ENCODE measurements around the gene FAAH2. TPM values are rescaled to one million over a fixed set of nuclear protein-coding genes. Genes with fewer than 3 reads are reported as not detected.
"Not testable (repeated sequence)": the region's sequence is repeated elsewhere in the genome, so short reads cannot be mapped to it uniquely, and the experiment has no call there.

Gene FAAH2
- total and polyA plus RNA-seq, 3 donors from 2014 or later: 0.51 to 5.1 (median 1.7) TPM

DNA sequence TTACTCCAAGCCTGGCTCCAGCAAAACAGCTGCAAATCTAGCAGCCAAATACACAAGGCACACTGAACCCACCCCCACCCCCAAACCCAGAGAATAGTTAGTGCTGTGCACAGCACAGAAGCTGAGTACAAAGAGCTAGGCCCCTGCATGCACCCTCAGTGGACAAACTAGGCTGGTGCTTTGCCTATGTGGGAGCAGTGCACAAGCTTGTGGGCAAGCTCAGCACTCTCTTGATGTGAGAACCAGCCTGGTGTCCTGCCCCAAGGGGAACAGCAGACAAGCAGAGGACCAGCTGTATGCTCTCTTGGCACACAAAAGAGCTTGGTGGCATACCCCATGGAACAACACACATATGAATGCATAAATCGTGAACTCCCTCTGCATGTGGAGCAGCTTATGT, 81.7 kb downstream of the FAAH2 start:
- Histone ChIP-seq H3K4me1 (no peaks in the 10 kb centered on the region), H3K4me3 (no peak overlapping the region), H3K27ac (no peak overlapping the region), H3K36me3 (ENCODE audit: low read depth, missing control alignments) (no peaks in the 10 kb centered on the region), H3K9me3 (no peaks in the 10 kb centered on the region), H3K27me3 (no peaks in the 10 kb centered on the region)
- no peak for TF ChIP-seq POLR2A (IDR thresholded peaks at IDR 0.05)
- TF ChIP-seq, protein P1, sequence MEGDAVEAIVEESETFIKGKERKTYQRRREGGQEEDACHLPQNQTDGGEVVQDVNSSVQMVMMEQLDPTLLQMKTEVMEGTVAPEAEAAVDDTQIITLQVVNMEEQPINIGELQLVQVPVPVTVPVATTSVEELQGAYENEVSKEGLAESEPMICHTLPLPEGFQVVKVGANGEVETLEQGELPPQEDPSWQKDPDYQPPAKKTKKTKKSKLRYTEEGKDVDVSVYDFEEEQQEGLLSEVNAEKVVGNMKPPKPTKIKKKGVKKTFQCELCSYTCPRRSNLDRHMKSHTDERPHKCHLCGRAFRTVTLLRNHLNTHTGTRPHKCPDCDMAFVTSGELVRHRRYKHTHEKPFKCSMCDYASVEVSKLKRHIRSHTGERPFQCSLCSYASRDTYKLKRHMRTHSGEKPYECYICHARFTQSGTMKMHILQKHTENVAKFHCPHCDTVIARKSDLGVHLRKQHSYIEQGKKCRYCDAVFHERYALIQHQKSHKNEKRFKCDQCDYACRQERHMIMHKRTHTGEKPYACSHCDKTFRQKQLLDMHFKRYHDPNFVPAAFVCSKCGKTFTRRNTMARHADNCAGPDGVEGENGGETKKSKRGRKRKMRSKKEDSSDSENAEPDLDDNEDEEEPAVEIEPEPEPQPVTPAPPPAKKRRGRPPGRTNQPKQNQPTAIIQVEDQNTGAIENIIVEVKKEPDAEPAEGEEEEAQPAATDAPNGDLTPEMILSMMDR (IDR thresholded peaks at IDR 0.05): no peak
- intact Hi-C loops (cut with DNase I; ENCODE audit: low total_unique reads): no loop called here
- 100% methylated on average over 1 of the region's 1 CpG; no CpG with 5 or more reads in 1 of the 2 donors for WGBS, 2 donors
- no peak for DNase-seq

DNA sequence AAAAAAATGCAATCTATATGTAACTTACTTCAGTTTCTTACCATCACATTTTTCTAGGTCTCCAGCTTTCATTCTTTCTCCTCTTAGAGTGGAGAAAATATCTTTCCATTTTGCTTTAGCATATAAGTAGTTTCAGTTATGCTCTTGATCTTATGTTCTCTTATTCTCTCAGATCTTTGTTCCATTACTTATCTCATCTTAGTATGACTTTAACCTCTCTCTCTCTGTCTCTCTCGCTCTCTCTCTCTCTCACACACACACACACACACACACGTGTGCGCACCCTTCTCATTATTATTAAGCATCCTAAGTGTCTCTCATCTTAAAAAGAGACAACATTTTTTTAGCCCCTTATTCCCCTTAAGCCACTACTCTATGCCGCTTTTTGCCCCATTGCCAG, 92.8 kb downstream of the FAAH2 start:
- no peak for DNase-seq
- no peak overlapping the region for H3K4me3 ChIP-seq
- no peaks in the 10 kb centered on the region for H3K36me3 ChIP-seq (ENCODE audit: low read depth, missing control alignments)
- no peak for TF ChIP-seq POLR2A (IDR thresholded peaks at IDR 0.05)
- TF ChIP-seq, protein P1 (IDR thresholded peaks at IDR 0.05): no peak
- H3K27me3 ChIP-seq: no peaks in the 10 kb centered on the region
- intact Hi-C loops (cut with DNase I; ENCODE audit: low total_unique reads): no loop called here
- H3K9me3 ChIP-seq: no peaks in the 10 kb centered on the region
- H3K27ac ChIP-seq: no peak overlapping the region
- WGBS, 2 donors: 65 to 67% methylated on average over 4 of the region's 4 CpGs
- no peaks in the 10 kb centered on the region for H3K4me1 ChIP-seq

- no peaks in the 10 kb centered on the region for H3K4me1 ChIP-seq
- DNase-seq: no peak
- TF ChIP-seq POLR2A (IDR thresholded peaks at IDR 0.05): no peak
- TF ChIP-seq, protein P1 (IDR thresholded peaks at IDR 0.05): no peak
- no peaks in the 10 kb centered on the region for H3K27me3 ChIP-seq
- no peaks in the 10 kb centered on the region for H3K9me3 ChIP-seq
- intact Hi-C loops (cut with DNase I; ENCODE audit: low total_unique reads): no loop called here
- 83 to 85% methylated on average over 3 of the region's 3 CpGs for WGBS, 2 donors
- H3K4me3 ChIP-seq: no peak overlapping the region
- H3K36me3 ChIP-seq (ENCODE audit: low read depth, missing control alignments): no peaks in the 10 kb centered on the region
- no peak overlapping the region for H3K27ac ChIP-seq
These were observed 93.7 kb downstream of the FAAH2 start for GRCh38 chrX:57380026-57380796.

DNA sequence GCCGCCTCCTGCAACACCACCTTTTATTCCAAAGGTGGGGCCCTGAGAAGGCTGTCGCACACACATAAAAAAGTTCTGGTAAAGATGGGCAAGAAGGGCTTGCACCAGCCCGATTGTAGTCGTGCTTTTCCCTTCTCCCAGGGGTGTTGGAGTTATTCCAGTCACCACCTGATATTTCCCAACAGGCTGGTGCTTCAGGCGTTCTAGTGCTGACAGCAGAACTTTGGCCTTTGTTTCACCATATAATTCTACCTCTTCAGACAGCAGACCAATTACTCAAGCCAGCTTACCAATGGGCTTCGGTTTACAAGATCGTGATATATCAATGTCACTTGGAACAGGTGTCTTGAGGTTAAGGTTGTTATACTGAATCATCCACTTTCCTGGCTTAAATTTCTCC, 107.7 kb downstream of the FAAH2 start:
- H3K27me3 ChIP-seq; intact Hi-C loops (cut with DNase I; ENCODE audit: low total_unique reads); H3K27ac ChIP-seq; H3K4me1 ChIP-seq; DNase-seq; H3K36me3 ChIP-seq (ENCODE audit: low read depth, missing control alignments); H3K9me3 ChIP-seq; H3K4me3 ChIP-seq: not testable (repeated sequence)
- WGBS, 2 donors: 72 to 74% methylated on average over 6 to 7 of the region's 7 CpGs

GRCh38 chrX:57403191-57403590, 116.7 kb downstream of the FAAH2 start:
- H3K36me3 ChIP-seq (ENCODE audit: low read depth, missing control alignments); H3K4me1 ChIP-seq; H3K27me3 ChIP-seq; intact Hi-C loops (cut with DNase I; ENCODE audit: low total_unique reads); H3K9me3 ChIP-seq; DNase-seq; H3K4me3 ChIP-seq; H3K27ac ChIP-seq: not testable (repeated sequence)
- WGBS, 2 donors: 68 to 78% methylated on average over 5 of the region's 5 CpGs

DNA sequence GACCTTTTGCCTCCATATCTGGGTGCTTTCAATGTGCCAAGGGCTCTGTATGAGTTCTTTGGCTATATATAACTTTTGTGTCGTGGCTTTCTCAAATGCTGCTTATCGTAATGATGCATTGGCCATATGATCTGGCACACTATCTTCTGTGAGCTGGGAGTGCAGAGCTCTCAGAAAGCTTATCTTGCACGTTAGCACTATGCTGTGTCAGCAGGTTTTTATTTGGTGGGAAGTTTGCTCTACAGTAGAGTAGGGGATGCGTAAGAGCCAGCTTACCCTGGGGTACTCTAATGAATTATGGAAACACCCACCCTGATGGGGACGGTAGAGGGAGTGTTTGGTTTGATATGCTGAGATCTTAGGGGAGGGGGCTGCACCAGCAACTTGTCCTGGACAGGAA, 119.6 kb downstream of the FAAH2 start:
- TF ChIP-seq, protein P1 (IDR thresholded peaks at IDR 0.05): no peak
- TF ChIP-seq POLR2A (IDR thresholded peaks at IDR 0.05): no peak
- no peaks in the 10 kb centered on the region for H3K4me1 ChIP-seq
- DNase-seq: no peak
- H3K36me3 ChIP-seq (ENCODE audit: low read depth, missing control alignments): no peaks in the 10 kb centered on the region
- H3K4me3 ChIP-seq: no peak overlapping the region
- no peaks in the 10 kb centered on the region for H3K27me3 ChIP-seq
- H3K27ac ChIP-seq: no peak overlapping the region
- intact Hi-C loops (cut with DNase I; ENCODE audit: low total_unique reads): no loop called here
- no peaks in the 10 kb centered on the region for H3K9me3 ChIP-seq
- 50 to 90% methylated on average over 2 to 5 of the region's 5 CpGs for WGBS, 2 donors

Data from testis (tissue), 3 donors.